HEK293T (cell line): ENCODE measurements around the gene LTA4H.

ENCODE experiments used
- CTCF ChIA-PET: fragments of 350-600 bp; formaldehyde crosslinking; extraction: SDS; loops from one replicate; lab custom pipeline; 2021; ENCODE audit warnings: antibody characterized with exemption, inconsistent platforms; lab: Yijun Ruan, JAX
- POLR2A ChIA-PET: fragments of 350-600 bp; formaldehyde crosslinking; extraction: SDS; loops from one replicate; lab custom pipeline; 2020; ENCODE audit warnings: antibody characterized with exemption, inconsistent platforms; lab: Yijun Ruan, JAX
- DNase-seq: peaks from one replicate; pipeline ENCODE4 v3.0.0; 2012; ENCODE audit warnings: mixed read lengths; ENCODE audit errors: extremely low spot score
- ARNT ChIP-seq: fragments of 450-650 bp; IDR thresholded peaks from 2 replicates; pipeline ENCODE4 v1.6.1; 2017; ENCODE audit warnings: mild to moderate bottlenecking
- BHLHE40 ChIP-seq: fragments of 450-650 bp; IDR thresholded peaks from 2 replicates; pipeline ENCODE4 v1.6.1; 2016; ENCODE audit warnings: mild to moderate bottlenecking, moderate library complexity, borderline replicate concordance
- CTBP1 ChIP-seq: fragments of 450-650 bp; IDR thresholded peaks from 2 replicates; pipeline ENCODE4 v1.6.1; 2016; ENCODE audit warnings: borderline replicate concordance
- ELF4 ChIP-seq: fragments of 450-650 bp; IDR thresholded peaks from 2 replicates; pipeline ENCODE4 v1.6.1; 2017; ENCODE audit warnings: antibody characterized with exemption
- FOXA1 ChIP-seq: fragments of 450-650 bp; IDR thresholded peaks from 2 replicates; pipeline ENCODE4 v1.6.1; 2016; ENCODE audit warnings: mild to moderate bottlenecking
- FOXK2 ChIP-seq: fragments of 450-650 bp; IDR thresholded peaks from 2 replicates; pipeline ENCODE4 v1.6.1; 2016; ENCODE audit warnings: mild to moderate bottlenecking
- FOXM1 ChIP-seq: fragments of 450-650 bp; IDR thresholded peaks from 2 replicates; pipeline ENCODE4 v1.6.1; 2017; ENCODE audit warnings: mild to moderate bottlenecking, borderline replicate concordance
- HDGF ChIP-seq: fragments of 450-650 bp; IDR thresholded peaks from 2 replicates; pipeline ENCODE4 v1.6.1; 2017; ENCODE audit warnings: antibody characterized with exemption, borderline replicate concordance
- L3MBTL2 ChIP-seq: fragments of 450-650 bp; conservative IDR thresholded peaks from 2 replicates; pipeline ENCODE4 v1.6.1; 2016; ENCODE audit warnings: mild to moderate bottlenecking
- LEF1 ChIP-seq: fragments of 450-650 bp; IDR thresholded peaks from 2 replicates; pipeline ENCODE4 v1.6.1; 2017; ENCODE audit warnings: mild to moderate bottlenecking, borderline replicate concordance
- NFRKB ChIP-seq: fragments of 450-650 bp; IDR thresholded peaks from 2 replicates; pipeline ENCODE4 v1.6.1; 2016; ENCODE audit warnings: mild to moderate bottlenecking, moderate library complexity
- PKNOX1 ChIP-seq: fragments of 450-650 bp; IDR thresholded peaks from 2 replicates; pipeline ENCODE4 v1.6.1; 2016
- SP1 ChIP-seq: fragments of 450-650 bp; IDR thresholded peaks from 2 replicates; pipeline ENCODE4 v1.6.1; 2017
- SUZ12 ChIP-seq: fragments of 450-650 bp; IDR thresholded peaks from 2 replicates; pipeline ENCODE4 v1.6.1; 2016; ENCODE audit warnings: mild to moderate bottlenecking
- TARDBP ChIP-seq: fragments of 450-650 bp; IDR thresholded peaks from 2 replicates; pipeline ENCODE4 v1.6.1; 2016
- ZNF384 ChIP-seq: fragments of 450-650 bp; IDR thresholded peaks from 2 replicates; pipeline ENCODE4 v1.6.1; 2016

Gene LTA4H

GRCh38 chr12:96051756-96052485, 16.5 kb upstream of the LTA4H start:
- ChIA-PET CTCF (no interaction called here), POLR2A (no interaction called here)
- DNase-seq = no peak
- no peak for TF ChIP-seq SP1
- no peak for TF ChIP-seq HDGF
- no peak for TF ChIP-seq PKNOX1
- TF ChIP-seq ZNF384 = no peak
- TF ChIP-seq NFRKB = no peak
- TF ChIP-seq L3MBTL2 = no peak
- no peak for TF ChIP-seq ARNT
- no peak for TF ChIP-seq FOXK2
- no peak for TF ChIP-seq LEF1
- TF ChIP-seq SUZ12 = no peak
- no peak for TF ChIP-seq FOXM1
- no peak for TF ChIP-seq ELF4
- TF ChIP-seq BHLHE40 = no peak
- no peak for TF ChIP-seq CTBP1

GRCh38 chr12:96050139-96050538, 14.8 kb upstream of the LTA4H start:
- TF ChIP-seq SUZ12 (no peak), CTBP1 (no peak), FOXA1 (no peak), NFRKB (no peak), SP1 (no peak), HDGF (no peak)
- DNase-seq = no peak
- ChIA-PET CTCF (no interaction called here), POLR2A (no interaction called here)

- CTCF ChIA-PET = no interaction called here
Observed at GRCh38 chr12:96049101-96049500, 13.7 kb upstream of the LTA4H start.

GRCh38 chr12:96048393-96048969, 13.1 kb upstream of the LTA4H start:
- ChIA-PET CTCF (no interaction called here), POLR2A (interaction anchor here (1.6 kb wide), 1 partner anchor 13 kb away, joined by 7 read pairs; the partner anchor contains the start of gene LTA4H)
- DNase-seq = no peak
- TF ChIP-seq SP1 (no peak), LEF1 (no peak), ZNF384 (no peak), ARNT (no peak), NFRKB (no peak), FOXM1 (no peak), FOXK2 (no peak), TARDBP (no peak), SUZ12 (no peak), BHLHE40 (no peak), ELF4 (no peak), HDGF (no peak), FOXA1 (no peak)

More at GRCh38 chr12:96049101-96049500, 13.7 kb upstream of the LTA4H start:
- no peak for DNase-seq
- TF ChIP-seq BHLHE40 (no peak), L3MBTL2 (no peak), SUZ12 (no peak), ZNF384 (no peak), LEF1 (no peak), FOXK2 (no peak), TARDBP (no peak), CTBP1 (no peak), NFRKB (no peak), HDGF (no peak), ARNT (no peak), ELF4 (no peak), SP1 (no peak)
- POLR2A ChIA-PET = interaction anchor here (1.6 kb wide), 1 partner anchor 13 kb away, joined by 7 read pairs; the partner anchor contains the start of gene LTA4H

- POLR2A ChIA-PET = interaction anchor here (1.6 kb wide), 1 partner anchor 12 kb away, joined by 7 read pairs; the partner anchor contains the start of gene LTA4H
- no peak for DNase-seq
- CTCF ChIA-PET = no interaction called here
- TF ChIP-seq HDGF (no peak), L3MBTL2 (no peak), NFRKB (no peak), SUZ12 (no peak)
Observed at GRCh38 chr12:96047229-96048211, 12.1 kb upstream of the LTA4H start.

- TF ChIP-seq ARNT = no peak
- TF ChIP-seq HDGF = no peak
- no peak for TF ChIP-seq LEF1
- DNase-seq = no peak
- ChIA-PET POLR2A (no interaction called here), CTCF (no interaction called here)
Observed at GRCh38 chr12:96046543-96047228, 11.3 kb upstream of the LTA4H start.
